Glomerular endothelial cell (primary cell): ENCODE results near the gene MARK4. TPM values are rescaled to one million over a fixed set of nuclear protein-coding genes. Genes with fewer than 3 reads are reported as not detected.
"Not testable (repeated sequence)": the region's sequence is repeated elsewhere in the genome, so short reads cannot be mapped to it uniquely, and the experiment has no call there.

Experiments used
- DNase-seq: peaks from one replicate; pipeline ENCODE4 v3.0.0-alpha.2; 2011; ENCODE audit warnings: low read depth, low spot score; ENCODE audit errors: extremely low read depth
- total RNA-seq: library from RNA; depleted of rRNA; stranded (reverse); fragments of >200 nt; gene quantifications from 2 replicates; pipeline ENCODE4 v1.2.3, GENCODE V29; 2015

Gene MARK4
- total RNA-seq, 1 donor from 2014 or later: 36.6 TPM

DNA sequence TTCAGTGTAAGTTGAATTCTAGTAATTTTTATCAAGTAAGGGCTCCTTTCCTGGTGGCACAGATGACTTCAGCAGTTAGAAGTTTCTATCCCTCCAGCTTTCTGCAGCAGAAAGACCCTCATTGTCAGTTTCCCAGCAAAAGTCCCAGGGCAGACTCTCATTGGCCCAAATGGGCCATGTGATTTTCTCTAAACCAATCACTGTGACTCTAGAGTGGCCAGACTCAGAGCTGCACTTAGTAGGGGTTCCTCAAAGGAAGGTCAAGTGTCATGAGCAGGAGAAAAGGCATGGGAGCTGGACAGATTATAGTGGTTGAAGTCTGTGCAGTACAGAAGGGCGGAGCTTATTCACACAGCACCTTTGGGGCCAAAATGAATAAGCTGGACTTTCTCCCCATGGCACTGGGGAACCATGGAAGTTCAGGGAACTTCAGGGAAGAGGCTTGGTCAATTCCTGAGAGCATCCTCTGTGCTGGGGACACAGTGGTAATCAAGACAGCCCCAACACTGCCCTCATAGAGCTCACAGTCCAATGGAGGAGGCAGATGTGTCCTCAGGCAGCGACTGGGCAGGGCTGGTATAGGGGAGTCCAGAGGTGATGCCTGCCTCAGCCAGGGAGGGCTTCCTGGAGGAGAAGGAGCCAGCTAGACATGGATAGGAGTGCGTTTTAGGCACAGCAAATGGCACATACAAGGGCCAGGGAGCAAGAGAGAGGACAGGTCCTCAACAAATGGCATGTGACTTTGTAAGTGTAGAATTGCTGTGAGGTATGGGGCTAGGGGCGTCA, 53.3 kb downstream of the MARK4 start:
- DNase-seq: no peak

DNA sequence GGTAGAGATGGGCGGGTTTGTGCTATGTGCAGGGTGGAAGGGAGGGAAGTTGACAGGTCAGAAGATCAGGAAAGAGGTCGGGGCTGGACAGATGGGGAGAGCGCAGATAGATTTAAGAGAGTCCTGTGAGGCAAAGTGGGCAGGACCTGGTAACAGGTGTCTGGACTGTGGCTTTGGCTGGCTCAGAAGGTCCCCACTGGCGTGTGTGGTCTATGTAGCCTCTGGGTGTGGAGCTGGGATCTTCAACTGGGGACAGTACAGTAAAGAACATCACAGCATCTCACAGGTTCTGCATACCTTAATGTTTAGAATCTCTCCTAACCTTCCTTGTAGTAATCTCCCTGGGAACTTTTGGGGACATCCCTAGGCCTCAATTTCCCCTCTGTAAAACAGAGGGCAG, 53.9 kb downstream of the MARK4 start:
- DNase-seq: no peak

- DNase-seq: no peak
Observed at GRCh38 chr19:45305421-45305820, 54.4 kb downstream of the MARK4 start.

DNA sequence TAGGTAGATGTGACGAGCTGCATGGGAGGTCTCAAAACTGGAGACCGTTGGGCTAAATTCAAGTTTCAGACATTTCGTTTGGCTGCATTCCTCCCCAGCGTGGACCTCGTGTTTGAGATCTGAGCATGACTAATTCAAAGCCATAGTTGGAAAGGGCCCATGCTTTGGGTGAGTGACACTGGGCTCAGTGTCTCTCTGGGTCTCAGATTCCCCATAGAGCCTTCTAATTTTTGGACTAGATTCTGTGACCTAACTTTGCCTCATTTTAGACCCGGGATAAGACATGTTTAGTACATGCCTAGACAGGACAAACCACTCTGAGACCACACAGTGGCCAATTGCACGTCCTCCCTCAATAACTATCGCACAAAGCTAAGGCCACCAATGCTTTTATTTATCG, 55.0 kb downstream of the MARK4 start:
- no peak for DNase-seq

- DNase-seq: no peak
Observed at GRCh38 chr19:45306518-45307027, 55.5 kb downstream of the MARK4 start.

DNA sequence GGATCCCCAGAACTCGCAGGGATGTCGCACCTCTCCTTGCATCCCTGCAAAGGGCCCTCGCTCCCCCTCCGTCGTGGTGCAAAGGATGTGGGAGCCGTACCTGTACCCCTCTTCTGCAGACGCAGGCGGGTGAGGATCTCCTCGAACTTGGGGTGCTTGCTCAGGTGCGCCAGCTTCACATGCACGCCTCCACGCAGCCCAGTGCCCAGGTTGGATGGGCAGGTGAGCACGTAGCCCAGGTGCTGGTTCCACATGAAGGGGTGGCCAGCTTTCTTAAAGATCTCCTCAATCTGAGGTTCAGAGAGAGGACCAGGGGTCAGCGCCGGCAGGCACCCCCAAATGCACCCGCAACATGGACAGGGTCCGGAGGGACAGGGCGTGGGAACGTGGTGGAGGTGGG, 56.3 kb downstream of the MARK4 start:
- no peak for DNase-seq

DNA sequence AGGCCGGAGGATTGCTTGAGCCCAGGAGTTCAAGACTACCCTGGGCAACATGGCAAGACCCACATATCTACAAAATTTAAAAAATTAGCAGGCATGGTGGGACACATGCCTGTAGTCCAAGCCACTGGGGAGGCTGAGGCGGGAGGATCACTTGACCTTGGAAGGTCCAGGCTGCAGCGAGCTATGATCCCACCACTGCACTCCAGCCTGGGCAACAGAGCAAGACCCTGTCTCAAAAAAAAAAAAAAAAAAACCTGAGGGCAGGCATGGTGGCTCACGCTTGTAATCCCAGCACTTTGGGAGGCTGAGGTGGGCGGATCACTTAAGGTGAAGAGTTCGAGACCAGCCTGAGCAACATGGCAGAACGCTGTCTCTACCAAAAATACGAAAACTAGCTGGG, 58.3 kb downstream of the MARK4 start:
- not testable (repeated sequence) for DNase-seq

DNA sequence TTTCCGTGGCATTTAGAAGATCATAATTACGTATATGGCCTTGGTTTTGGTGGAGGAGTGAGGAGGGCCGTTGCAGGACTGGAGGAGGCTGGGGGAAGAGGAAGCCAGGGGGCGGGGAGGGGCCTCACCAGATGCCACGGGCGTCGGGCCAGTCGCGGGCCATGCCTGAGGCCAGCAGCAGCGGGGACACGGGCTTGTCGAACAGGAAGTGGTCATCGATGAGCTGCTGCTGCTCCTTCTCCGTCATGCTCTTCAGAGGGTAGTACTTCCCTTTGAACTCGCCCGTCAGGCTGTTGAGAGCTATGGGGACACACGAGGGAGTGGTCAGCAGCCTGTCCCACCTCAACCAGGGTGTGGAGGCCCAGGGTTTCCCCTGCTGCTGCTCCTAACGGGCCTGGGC, 60.5 kb downstream of the MARK4 start:
- DNase-seq: no peak

DNA sequence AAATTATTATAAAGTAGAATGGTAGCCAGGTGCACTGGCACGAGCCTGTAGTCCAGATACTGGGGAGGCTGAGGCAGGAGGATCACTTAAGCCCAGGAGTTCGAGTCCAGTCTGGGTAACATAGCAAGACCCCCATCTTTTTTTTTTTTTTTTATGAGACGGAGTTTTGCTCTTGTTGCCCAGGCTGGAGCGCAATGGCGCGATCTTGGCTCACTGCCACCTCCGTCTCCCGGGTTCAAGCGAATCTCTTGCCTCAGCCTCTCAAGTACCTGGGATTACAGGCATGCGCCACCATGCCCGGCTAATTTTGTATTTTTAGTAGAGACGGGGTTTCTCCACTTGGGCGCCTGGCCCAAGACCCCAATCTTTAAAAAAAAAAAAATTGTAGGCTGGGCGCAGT, 61.2 kb downstream of the MARK4 start:
- not testable (repeated sequence) for DNase-seq

DNA sequence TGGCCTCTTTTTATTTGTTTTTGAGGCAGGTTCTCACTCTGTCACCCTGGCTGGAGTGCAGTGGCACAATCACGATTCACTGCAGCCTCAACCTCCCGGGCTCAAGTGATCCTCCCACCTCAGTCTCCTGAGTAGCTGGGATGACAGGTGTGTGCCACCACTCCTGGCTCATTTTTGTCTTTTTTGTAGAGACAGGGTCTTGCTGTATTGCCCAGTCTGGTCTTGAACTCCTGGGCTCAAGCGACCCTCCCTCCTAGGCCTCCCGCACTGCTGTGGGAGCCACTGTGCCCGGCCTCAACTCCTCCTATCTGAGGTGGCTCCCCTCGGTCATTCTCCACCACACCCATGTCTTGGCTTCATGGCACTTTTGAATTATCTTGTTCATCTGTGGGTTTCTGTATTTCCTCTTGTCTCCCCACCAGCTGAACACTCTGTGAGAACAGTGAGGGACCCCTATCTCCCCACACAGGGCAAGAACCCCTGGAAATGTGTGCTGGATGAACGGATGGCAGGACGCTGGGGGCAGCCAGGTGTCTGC, 63.7 kb downstream of the MARK4 start:
- DNase-seq: no peak

DNA sequence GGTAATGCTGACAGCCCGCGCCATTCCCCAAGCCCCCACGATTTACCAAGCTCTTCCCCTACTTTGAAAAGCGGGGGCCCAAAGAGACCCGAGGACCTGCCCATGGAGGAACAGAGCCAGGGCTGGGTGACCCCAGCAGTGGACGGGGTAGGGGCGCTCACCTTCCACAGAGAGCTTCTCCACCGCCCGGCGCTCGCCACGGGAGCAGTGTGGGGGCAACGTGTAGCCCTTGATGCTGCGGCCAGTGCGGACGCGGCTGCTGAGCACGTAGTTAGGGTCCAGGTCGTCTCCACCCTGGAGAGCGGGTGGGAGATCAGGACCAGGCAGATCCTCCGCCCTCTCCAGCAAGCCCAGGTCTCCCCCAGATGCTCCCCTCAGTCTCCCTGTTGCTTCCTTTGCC, 64.2 kb downstream of the MARK4 start:
- DNase-seq: no peak

- no peak for DNase-seq
Observed at GRCh38 chr19:45320997-45321775, 70.1 kb downstream of the MARK4 start.

GRCh38 chr19:45321848-45322247, 70.8 kb downstream of the MARK4 start:
- DNase-seq: no peak

DNA sequence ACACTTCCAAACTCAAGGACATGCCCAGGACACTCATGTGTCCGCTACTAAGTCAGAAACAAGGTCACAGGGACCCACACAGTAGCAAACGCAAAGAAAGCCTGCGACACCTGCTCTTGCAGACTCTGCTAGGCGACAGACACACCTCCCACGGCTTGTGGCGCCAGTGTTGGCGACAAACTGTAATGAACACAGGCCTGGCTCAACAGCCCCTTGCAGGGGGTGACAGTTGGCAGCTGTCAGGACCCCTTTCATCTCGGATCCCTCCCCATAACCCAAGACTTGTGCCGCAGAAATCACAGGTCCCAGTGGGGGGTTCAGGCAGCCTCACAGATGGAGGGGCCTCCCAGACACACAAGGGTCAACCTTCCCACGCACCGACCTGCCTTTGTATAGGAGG, 71.2 kb downstream of the MARK4 start:
- no peak for DNase-seq

DNA sequence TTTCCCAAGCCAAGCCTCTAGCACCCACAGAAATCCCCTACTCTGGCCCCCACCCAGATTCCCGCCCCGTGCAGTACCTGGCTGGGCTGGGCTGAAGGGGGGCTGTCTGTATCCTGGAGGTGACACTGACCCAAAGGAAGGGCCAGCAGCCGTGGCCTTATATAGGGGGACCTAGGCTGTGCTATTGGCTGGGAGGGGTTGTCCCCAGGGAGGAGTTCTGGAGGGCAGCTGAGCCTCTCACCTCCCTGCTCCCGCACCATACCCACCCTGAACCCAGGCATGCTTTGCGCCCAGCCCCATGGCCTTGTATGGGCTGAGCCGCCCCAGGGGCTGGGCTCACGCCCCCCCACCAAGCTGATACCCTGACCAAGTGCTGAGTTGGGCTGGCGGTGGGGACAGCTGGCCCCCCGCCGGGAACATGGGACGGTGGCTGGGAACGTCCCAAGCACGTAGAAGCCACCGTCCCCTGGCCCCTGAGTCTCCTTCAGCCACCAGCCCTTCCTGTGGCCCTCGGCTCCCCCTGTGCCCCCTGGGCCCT, 71.7 kb downstream of the MARK4 start, which contains the start of gene CKM:
TSS of gene CKM (minus strand) at position 132 of the 538 bp plus-strand sequence. CDS start 3,162 bp downstream, outside the sequence.
- DNase-seq: no peak

DNA sequence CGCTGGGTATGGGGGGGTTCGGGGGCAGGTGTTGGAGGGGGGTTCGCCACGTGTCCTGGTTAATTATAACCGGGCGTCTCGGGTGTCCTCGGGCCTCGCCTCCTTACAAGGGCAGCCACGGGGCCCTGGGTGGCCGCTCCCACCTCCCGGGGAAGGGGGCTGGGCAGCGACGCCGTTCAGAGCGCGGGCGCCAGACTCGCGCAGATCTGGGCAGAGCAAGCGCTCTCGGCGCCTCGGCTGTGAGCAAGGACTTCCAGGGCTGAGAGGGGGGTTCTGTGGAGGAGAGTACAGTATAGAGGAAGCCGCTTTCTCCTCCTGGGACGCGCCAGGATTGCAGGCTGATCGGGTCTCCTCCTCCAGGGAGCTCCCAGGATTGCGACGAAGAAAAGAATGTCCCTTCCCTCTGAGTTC, 72.6 kb downstream of the MARK4 start:
- DNase-seq: no peak

GRCh38 chr19:45324349-45324907, 73.4 kb downstream of the MARK4 start:
- no peak for DNase-seq

- no peak for DNase-seq
Observed at GRCh38 chr19:45327404-45328143, 76.5 kb downstream of the MARK4 start.

DNA sequence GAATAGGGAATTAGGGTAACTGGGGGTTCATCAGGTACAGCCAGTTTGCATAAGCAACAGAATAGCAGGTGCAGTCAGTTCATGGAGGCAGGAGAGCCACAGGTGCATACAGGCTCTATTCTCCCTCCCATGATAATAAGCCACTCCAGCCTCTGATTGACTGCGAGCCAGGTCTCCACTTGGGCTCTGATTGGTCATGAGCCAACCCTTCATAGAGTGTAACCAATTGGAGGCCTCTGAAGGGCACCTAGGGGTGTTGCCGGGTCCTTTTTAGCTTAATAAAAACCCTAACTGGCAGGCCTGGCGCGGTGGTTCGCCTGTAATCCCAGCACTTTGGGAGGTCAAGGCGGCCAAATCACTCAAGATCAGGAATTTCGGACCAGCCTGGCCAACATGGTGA, 80.3 kb downstream of the MARK4 start:
- no peak for DNase-seq

DNA sequence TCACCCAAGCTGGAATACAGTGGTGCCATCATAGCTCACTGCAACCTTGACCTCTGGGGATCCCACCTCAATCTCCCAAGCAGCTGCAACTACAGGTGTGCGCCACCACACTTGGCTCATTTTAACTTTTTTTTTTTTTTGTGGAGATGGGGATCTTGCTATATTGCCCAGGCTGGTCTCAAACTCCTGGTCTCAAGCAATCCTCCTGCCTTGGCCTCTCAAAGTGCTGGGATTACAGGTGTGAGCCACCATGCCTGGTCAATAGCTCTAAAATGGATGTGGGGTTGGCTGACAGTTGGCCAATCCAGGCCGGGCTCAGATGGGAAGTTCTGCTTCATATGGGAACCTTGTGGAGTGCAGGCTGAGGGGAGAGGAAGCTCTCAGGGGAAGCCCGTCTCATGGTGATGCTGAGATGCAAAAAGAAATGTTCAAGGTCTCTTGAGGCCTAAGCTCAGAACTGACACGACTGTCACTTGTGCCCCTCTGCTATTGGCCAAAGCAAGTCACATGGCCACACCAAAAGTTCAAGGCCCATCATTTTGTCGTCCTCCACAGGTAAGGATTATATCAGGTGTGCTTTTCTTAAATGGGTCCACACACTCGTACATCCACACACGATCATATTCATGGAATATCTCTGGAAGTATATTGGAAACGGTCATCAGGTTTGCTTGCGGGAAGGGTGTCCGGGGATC, 82.7 kb downstream of the MARK4 start:
- DNase-seq: no peak
